Measurements from ENCODE around the gene ENC1.

Gene ENC1

DNA sequence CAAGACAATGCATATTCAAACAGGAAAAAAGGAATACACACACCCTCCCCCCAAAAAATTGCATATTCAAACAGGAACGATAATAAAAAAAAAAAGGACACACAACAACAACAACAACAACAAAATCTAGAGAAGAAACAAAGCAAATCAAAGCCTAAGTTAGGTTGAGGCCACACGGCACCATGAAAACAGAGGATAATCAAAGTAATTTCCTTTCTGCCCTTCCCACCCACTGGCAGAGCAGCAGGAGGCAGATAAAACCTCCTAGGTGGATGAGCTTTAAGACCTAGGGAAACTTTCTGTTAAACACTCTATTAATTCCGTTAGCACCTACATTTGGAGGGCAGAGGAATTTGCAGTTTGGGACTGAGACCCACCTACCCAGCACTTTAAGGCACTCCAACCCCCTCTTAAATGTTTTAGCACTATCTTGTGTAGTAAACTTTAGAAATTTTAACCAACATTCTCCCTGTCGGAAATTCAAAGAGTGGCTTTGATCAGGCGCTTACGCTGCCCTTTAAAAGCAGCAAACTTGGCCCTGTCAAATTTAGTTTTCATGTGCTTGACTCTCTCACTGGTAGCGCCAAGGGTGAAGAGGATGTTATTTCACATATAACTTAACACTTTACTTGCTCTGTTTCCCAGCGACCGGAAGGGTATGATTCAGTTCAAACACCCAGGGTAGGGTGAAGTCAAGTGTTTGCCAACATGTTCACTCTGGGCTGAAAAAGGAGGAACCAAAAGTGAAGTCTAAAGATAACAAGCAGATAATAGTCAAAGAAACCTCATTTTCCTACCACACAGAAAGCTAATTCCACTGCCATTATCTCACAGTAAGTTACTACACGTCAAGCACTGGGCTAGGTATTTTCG is 9.2 kb downstream of the ENC1 start:
- DNase-seq (ENCODE audit: low read depth, low spot score) = no peak

DNA sequence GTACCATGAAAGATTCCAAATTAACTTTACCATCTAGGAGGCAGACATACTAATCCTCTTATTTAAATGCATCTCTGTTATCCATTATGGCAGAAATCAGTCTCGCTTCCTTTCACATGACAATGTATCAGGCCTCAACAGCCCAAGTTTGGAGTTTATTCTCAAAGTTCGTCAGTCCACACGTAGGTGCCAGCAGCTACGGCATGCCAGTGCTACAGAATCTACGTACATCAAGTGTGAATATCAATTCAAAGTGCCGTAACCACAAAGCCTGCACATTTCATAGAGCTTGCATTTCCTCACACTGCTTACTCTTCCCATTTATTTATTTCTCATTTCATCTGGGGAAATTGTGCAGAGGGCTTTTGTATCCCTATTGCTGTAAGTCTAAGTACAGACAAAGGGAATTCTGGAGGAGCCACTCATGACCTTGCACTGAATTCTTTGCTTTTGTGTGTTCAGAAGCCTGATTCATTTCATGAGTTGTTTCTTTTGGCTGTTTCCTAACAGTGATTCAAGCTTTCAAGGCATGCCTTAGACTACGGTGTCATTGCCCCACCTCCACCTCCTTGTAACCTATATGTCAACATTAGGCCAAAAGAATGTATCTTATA is 10.0 kb downstream of the ENC1 start:
- no peak for DNase-seq (ENCODE audit: low read depth, low spot score)

DNA sequence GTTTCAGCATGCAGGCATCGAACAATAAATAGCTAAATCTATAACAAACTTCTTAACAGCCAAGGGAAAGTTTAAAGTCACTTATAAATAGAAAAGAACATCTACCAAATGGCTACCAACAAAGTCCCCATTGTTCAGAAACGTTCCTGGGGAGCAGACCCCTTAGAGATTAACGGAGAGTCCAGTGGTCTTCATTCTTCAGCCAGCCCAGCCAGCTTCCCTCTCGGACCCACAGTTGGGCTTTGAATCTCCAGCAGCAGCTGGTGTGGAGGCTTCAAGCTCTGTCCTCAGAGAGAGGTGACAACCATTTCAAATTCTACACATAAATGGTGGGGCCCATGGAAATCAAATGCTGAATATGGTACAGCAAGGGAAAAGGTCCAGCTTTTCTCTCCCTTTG is 11.2 kb downstream of the ENC1 start:
- DNase-seq (ENCODE audit: low read depth, low spot score) = no peak

DNA sequence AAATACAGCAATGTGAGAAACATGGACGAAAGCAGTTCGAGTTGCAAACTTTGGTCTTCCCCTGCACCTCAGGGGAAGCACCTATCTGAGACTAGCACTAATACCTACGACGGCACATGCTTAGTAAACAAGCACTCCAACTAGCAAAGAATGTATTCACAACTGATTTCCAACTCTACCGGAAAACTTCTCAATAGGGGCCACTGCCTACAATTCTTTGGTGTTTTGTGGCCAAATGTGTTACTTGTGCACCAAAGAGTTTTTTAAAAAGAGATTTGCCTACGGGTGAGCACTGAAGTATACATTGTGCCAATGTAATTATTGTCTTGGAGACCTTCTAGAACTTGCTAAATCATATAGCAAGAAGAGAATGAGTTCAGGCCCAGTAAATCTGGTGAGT is 12.2 kb downstream of the ENC1 start:
- DNase-seq (ENCODE audit: low read depth, low spot score) = no peak

DNA sequence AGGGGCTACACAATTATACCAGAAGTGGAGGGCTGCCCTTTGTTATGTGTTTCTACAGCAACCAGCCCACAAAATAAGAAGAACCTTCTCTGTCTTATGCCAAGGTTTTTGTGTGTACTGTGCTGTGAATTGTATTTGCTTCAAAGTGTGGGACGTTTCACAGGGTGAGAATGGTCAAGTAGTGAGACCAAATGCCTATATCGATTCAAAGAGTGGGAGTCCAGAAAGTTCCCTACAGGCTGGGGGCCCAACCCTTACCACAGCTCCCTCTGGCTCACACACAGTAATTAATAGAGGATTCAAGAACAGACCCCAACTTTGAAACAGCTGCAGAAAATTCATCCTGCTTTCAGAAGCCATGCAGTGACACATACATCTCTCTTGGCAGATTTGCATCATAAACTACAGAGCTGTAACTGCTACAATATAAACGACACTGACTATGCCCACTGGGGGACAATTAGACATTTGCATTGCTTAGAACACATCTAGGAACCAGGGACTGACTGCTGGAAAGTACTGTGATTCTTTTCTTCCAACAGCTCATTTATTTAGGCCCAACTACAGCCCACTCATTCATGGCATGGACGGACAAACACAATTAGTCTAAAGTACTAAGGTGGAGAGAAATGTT is 12.8 kb downstream of the ENC1 start:
- no peak for DNase-seq (ENCODE audit: low read depth, low spot score)

DNA sequence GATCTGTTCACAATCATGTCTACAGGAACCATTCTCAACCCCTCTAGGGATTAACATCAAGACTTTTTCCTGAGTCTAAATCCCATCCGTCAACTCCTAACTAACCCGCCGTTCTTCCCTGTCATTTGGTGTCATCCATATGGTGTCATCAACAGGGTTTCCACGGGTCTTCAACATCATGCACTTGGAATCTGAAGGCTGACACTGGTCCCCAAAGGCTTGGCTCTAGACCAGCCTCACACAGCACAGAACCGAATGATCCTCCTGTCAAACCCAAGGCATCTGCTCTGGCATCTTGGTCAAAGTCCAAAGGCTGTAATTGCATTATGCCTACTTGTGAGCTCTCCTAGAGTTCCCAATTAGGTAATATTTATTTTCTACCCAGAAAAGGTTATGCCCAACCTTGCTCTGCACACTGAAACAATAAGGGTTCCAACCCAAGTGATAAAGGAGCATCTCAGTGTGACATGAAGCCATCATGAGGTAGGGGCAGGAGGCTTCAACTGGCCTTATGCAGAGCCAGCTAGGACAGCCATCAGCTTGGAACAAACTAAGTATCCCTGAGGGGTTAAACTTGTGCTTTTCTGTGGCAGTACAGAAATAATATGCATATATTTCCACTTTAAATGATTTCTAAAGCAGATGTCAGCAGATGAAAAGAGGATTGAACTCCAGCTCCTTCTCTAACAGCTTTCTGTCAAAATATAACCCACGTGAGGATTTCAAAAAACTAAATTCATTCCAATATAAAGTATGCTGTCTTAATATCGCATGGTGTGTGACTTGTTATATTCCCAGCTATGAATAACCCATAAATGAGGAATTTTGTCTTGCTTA is 13.9 kb downstream of the ENC1 start:
- no peak for DNase-seq (ENCODE audit: low read depth, low spot score)

DNA sequence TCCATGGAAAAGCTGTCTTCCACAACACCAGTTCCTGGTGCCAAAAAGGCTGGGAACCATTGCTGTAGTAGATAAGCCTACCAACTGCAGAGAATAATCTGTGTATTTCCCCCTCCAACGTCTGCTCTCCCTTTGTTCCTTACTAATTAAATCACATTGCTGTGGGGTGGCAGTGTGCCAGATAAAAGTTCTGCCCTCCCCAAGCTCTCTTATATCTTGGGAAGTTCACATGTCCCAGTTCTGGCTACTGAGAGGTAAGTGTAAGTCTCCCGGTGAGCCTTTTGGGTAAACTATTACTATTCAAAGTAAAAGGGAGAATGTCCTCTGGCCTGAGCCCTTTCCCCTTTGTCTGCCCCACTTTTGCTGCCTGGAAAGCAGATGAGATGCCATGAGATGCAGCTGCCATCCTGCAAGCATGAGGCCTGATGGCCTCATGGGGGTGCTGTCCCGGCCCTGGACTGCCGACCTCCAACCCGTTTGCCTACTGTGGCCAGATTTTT is 14.7 kb downstream of the ENC1 start:
- DNase-seq (ENCODE audit: low read depth, low spot score) = no peak

DNA sequence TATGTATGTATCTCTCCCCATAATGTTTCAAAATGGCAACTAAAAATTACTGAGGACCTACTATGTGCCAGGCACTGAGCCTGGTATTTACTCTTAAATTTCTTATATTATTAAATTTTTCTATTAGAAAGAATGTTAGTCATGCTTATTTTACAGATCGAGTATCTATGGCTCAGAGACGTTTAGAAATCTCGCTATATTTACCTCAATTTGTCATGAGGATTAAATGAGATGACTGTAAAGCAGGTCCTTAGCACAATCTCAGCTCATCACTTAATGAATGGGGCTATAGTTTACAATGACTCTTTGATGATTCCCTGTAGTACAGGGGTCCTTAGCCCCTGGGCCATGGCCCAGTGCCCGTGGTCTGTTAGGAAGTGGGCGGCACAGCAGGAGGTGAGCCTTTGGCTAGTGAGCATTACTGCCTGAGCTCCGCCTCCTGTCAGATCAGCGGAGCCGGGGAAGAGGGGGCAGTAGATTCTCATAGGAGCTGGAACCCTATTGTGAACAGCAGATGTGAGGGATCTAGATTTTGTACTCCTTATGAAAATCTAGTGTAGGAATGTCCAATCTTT is 15.5 kb downstream of the ENC1 start:
- no peak for DNase-seq (ENCODE audit: low read depth, low spot score)

DNA sequence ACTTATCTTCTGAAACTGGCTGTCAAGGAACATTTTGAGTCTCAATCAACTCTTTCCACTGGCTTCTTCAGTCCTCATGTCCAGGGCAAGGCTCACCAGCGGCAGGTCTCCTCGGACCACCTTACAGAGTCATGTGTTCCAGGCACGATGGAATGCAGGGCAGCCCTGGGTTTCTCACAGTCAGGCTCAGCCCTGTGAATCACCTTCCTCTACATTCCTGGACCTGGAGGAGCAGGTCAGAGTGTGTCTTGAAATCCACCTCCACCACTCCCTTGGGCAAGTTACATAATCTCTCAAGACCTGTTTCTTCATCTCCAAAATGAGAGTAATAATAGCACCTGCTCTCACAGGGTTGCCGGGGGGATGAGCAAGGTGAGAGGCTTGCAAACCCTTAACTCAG is 16.0 kb downstream of the ENC1 start:
- DNase-seq (ENCODE audit: low read depth, low spot score) = no peak

DNA sequence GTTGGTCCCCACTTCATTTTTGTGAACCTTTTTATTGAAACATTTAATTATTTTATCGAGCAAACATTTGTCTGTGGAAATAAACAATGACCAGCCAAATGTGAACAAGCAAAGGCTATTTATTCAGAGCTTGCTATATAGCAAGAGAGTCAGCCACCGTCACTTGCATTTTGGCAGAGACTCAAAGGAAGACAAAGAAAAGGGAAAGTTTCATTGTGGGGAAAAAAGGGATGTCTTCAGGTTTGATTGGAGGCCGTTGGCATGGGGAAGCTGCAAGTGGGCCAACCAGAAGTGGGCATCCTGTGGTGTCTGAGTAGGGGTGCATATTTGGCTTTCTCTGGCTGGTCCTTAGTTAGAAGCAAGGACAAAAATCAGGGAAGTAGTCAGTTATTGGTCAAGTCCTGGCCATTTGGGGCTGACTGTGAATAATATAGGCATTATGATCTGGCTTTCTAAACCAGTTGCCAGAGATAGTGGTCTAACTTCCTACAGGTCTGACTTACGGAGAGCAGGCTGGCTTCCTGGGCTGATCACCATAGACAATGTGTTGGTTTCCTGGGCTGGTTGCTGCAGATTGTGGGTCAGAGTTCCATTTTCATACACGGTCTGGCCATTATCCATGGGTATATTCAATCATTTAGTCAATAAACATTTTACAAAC is 16.6 kb downstream of the ENC1 start:
- no peak for DNase-seq (ENCODE audit: low read depth, low spot score)

DNA sequence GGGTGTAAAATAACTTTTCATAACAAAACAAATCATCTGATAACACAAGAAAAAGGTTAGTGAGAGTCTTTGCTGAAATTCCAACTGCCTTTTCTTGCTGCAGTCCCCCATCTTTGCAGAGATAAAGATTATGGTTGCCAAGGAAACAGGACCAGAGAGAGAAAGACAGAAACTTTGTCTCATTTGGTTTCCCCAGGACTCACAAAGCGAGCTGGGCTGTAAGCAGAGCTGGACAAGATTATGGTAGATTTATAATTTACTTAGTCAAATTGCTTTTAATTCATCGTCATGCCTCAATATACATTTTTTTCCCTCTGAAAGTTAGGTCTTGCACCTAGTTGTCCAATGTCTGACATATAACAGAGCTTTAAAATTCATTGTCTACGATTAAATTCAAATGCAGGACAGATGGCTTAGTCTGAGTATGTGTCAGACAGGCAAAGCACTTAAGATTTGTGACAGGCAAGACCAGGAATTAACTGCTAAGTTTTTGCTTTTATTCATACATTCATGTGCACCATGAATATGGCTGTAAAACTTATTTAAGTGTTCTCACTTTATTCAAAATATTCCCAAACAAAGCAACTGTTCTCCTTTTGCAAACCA is 17.4 kb downstream of the ENC1 start:
- no peak for DNase-seq (ENCODE audit: low read depth, low spot score)

DNA sequence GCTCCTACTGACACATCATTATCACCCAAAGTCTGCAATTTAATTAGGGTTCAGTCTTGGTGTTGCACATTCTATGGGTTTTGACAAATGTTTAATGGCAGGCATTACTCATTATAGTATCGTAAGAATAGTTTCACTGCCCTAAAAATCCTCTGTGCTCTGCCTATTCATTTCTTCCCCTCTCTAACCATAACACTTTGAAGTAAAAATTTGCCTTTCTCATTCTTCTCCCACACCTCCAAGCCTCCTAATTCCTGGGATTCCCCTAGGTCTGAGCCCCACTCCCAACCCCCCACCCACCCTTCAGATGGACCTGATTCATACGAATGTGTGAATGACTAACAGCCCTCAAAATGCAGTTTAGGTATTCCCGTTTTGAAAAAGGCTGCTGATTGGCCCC is 18.4 kb downstream of the ENC1 start:
- DNase-seq (ENCODE audit: low read depth, low spot score) = no peak

DNA sequence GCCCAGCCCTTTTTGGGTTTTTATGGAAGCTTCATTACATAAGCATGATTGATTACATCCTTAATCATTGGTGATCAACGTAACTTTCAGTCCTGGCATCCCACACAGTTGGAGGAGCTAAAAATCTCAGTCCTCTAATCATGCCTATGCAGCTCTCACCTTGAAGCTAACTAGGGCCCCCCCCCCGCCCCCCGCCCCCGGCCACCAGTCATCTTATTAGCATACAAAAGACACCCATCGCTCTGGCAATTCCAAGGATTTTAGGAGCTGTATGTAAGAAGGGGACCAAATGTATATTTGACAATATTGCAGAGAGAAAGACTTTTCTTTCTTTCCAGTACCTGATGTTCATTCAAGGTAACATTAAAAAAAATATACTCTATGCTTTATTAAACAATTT is 19.0 kb downstream of the ENC1 start:
- no peak for DNase-seq (ENCODE audit: low read depth, low spot score)

DNA sequence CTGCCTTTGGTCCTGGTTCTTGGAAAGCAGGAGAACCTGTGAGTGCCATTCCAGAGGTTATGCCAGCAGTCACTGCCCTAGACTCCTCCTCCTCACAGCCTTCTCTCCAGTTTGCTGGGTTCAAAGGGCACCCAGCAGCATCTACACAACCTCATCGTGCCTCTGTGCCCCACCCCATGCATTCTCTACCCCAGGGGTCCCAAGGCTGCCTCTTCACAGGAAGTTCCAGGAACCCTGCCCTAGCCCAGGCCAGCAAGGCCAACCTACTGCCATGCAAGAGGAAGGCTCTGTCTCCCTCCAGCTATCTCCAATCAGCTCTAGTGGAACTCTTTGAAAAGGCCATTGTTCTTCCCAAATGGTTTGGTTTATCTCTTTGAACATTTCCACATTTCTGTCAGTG is 21.2 kb downstream of the ENC1 start:
- no peak for DNase-seq (ENCODE audit: low read depth, low spot score)

DNA sequence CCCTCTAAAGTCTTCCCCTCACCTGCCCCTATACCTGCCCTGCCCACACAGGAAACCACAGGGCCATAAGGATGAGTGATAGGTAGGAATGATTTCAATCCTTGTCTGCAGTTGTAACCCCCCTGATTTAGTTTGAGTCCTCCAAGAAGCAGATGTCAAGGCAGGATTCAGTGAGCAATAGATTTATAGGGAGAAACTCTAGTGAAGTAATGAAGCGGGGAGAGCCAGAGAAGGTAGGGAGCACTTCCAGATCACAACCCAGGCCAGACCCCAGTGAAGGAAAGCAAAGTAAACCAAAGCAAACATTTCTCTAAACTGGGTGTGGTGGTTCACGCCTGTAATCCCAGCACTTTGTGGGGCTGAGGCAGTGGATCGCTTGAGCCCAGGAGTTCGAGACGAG is 22.4 kb downstream of the ENC1 start:
- no peak for DNase-seq (ENCODE audit: low read depth, low spot score)

DNA sequence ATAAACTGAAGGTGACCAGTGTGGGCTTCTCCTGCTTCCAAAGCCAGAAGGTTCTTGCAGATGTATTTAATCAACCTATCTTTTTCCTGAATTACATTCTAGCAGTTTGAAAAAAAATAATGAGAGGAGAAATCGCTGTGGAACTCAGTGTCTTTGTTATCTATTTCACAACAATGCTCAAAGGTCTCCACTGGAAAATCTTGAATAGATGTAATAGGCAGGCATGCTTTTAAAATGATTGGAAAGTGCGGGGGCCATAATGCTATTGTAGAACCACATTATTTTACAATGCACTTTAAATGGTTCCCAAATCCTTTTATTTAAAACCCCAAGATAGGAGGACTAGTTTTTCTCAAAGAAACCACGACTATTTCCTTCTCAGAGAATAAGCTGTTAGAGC is 23.3 kb downstream of the ENC1 start:
- DNase-seq (ENCODE audit: low read depth, low spot score) = no peak

DNA sequence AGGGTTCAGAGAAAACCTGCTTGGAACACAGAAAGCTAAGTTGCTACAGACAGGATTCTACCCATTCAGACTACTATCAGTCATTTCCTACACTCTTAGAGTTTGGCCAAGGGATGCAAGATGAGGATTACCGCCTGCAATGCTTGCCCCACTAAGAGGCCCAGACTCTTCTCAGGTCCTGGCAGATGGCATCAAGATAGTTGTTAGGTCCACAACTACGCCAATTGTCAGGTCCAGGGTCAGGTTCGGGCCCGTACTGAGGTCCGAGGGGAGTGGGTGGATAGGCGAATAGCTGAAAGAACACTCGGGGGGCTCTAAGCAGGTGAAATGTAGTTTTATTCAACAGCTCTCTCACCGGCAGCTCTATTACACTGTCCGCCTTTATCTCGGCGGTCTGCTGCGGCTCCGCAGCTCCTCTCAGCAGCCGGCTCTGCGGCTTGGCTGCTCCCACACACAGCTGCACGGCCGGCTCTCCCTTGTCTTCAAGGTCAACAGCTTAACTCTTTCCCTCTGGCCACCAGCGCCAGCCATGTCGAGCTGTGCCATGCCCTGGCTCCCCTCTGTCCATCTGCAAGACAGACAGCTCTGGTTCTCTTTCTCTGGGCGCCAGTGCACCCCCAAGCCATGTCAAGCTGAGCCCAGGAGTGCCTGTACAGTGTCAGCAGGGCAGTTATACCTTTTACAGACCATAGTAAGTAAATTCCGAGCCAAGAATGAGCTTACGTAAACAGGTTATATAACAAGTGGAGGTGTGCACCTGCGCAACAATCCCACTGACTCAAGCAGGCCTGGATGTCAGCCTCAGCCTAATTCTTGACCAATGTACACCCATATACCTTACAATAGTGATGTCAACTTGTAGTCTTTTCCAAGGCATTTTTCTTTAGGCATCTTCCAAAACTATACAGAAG is 24.0 kb downstream of the ENC1 start:
- no peak for DNase-seq (ENCODE audit: low read depth, low spot score)

DNA sequence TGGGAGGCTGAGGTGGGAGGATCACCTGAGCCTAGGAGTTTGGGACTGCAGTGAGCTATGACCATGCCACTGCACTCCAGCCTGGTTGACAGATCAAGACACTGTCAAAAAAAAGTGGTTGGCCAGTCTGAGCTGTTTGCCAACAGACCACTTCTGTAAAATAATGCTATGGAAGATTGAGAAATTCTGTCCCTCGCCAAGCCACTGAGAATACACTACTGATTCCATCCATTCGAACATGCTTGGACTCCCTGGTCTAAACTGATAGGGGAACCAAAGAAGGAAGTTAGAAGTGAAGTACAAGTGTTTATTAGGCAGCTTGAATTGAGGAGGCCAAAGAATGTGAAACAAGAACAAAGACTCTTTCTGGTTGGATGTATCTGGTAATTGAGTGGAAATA is 27.2 kb downstream of the ENC1 start:
- no peak for DNase-seq (ENCODE audit: low read depth, low spot score)

DNA sequence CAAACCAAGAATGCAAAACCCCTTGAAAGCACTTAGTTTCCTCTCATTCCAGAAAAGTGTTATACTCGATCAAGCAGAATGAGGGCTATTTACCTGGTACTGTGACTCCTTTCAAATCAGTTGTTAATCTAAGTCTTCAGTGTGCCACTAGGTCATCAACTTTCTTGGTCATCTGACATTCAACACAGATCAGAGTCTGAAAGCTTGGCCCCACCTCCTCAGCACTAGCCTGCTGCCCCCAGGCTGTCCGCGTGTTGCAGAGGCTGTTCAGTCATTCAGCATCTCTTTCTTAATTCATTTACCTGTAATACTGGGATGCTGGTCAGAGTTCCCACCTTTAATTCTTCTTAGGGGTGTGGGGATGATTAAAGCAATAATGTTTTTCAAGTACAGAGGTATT is 28.5 kb downstream of the ENC1 start:
- DNase-seq (ENCODE audit: low read depth, low spot score) = no peak
